SKM-1 treated with dmso at 0.1 percent for 144 hours (cell line): ENCODE data around the gene SPATA31D4.
"Not testable (repeated sequence)": the region's sequence is repeated elsewhere in the genome, so short reads cannot be mapped to it uniquely, and the experiment has no call there.

Experiments used
- DNase-seq: peaks from one replicate; lab custom pipeline; 2025; ENCODE audit not compliant: unreplicated experiment; lab: John Stamatoyannopoulos, UW

Gene SPATA31D4

DNA sequence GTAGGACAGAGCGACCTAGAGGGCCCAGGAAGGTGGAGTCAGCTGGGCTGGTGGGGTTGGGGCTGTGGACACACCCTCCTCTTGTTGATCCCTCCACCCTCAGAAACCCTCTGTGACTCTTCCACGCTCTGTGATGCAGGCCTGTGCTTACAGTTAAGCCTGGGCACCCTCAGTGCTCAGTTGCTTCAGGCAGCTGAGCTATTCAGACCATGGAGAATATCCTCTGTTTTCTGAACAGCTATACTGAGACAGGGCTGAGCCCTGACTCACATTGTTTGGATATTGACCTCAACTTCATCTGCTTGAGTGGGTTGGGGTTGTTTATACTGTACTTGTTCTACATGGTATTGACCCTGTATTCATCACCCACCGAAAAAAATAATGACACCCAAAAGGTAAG is at the start of gene SPATA31D4:
Gene SPATA31D4 (plus strand): TSS at position 124 of the 400 bp plus-strand sequence. CDS start 86 bp downstream, at position 210.
- not testable (repeated sequence) for DNase-seq

DNA sequence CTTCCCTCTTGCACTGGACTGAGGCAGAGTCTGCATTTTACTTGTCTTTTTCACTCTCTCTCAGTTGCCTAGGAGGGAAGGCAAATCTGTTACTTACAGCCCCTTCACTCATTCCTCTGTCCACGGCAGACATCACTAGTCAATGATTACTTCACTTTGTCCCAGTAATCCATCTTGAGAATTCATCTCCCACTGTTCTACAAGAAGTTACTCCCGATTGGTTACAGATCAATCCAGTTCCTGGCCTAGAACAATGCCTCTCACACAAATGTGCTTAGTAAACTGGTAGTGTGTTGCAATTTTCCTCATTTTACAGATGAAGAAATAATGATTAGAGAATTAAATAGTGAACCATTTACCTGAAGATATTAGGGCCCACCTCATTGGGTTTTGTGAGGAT is 49.7 kb upstream of the SPATA31D4 start:
- no peak for DNase-seq

DNA sequence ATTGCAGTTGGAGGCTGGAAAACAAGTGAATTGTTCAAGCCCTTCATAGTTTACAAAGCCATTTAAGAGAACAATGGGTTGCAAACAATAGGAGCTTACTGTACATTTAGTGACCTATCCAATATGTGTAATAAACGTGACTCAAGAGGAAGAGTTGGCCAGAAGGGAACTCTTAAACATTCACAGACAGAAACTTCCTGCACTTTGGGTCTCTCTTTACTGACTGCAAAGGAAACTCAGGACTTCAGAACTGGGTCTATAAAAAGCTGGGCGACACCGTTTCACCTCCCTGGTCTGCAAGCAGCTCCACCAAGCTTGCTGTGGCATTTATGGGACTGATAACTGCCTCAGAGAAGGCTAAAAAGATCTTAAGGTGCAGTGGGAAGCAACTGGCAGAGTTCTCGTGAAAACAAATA is 48.7 kb upstream of the SPATA31D4 start:
- no peak for DNase-seq

DNA sequence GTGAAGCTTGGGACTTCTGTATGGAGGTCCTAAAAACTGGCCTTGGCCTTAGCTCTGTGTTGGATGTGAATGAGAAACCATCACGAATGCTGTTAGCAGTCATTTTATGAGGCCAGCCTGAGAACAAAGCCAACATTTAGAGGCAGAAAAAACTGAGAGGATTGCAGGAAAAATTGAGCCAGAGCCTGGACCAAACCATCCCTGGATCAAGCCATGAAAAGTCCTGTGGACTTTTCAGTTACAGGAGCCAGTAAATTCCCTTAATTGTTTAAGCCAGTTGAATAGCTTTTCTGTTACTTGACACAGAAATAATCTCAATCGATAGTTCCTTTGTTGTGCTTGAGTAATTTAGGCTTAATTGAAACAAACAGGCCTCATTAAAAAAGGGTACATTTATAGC is 42.6 kb upstream of the SPATA31D4 start:
- DNase-seq = no peak

DNA sequence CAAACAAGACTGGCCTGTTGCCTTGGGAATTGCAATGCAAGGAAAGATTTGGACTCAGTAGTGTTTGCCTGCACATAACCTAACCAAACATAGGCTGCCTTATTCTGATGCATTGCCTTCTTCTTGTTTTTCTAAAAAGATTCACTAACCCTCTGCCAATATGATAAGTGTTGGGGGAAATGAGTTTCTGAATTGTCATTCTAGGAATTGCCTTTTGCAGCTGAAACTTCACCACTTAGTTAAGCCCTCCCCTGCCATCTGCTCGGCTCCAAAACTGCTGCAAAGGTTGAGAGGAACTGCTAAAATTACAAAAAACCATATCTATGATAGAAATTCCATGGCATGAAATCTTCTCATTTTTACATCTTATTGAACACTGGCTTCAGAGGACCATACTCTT is 41.6 kb upstream of the SPATA31D4 start:
- no peak for DNase-seq

DNA sequence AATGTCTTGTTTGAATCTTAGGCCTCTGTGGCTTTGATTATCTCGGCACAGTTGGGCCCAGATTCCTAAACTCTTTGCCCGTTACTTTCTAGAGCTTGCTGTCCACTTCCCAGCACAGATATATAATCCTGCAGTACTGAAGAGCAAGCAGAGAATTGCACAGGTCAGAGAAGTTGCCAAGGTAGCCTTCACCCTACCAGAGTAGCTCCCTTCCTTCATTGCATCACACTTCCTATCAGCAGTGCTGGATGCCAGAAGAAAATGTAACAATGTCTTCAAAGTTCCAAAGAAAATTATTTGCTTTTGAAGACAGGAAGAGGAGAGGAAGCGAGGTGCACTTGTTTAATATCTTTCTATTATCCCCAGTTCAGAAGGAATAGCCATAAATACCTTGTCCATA is 38.1 kb upstream of the SPATA31D4 start:
- no peak for DNase-seq

DNA sequence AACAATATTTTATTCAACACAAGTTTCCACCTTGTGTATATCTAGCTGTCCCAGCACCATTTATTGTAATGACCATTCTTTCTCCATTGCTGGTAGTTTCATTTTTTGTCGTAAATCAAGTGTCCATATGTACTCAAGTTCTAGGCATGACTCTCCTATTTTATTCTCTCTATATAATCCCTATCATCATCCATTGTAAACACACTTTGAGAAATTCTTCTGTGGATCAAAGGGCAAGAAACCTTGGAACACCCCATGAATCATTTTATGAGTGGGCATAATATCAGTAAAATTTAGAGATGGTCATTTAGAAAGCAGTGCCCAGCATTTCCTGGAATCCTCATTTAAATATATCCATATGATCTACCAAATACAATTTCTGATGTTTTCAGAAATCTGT is 35.8 kb upstream of the SPATA31D4 start:
- DNase-seq = no peak

DNA sequence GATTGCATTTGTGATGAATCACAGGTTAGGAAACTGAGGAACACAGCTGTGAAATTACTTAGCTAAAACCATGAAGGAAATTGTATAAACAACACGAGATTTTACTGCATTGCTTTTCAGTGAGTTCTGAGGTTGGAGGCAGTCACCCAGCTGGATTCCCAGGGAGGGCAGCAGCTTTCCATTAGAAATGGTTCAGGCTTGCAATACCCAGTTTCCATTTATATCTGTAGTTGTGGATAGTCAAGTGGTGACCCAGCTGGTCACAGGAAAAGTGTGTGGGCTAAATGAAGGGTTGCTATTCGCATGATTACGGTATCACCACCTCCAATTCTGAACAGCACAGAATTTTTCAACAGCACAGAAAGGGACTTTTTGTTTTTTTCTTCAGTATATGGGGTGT is 34.3 kb upstream of the SPATA31D4 start:
- no peak for DNase-seq

DNA sequence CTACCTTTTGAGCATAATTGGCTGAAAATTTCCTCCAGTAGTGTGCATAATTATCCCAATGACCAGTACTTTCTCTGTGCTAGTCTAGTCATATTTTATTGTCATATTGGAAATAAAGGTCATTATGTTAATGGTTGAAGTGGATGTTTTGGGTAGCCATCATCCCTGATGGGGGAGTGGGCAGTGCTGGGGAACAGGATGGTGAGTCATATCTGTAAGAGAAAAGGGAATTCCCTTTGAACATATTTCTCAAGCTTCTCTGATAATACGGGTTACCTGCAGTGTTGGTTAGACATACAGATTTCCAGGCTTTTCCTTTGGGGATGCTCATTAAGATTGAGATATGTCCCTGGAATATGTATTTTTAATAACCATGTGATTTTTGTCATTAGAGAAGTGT is 33.3 kb upstream of the SPATA31D4 start:
- DNase-seq = no peak

DNA sequence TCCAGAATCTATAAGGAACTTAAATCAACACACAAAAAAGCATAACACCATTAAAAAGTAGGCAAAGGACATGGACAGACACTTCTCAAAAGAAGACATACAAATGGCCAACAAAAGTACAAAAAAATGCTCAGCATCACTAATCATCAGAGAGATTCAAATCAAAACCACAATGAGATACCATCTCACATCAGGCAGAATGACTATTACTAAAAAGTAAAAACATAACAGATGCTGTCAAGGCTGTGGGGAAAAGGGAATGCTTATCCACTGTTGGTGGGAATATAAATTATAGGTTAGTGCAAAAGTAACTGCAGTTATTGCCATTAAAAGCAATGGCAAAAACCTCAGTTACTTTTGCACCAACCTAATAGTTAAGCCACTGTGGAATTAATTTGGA is 32.2 kb upstream of the SPATA31D4 start:
- no peak for DNase-seq

DNA sequence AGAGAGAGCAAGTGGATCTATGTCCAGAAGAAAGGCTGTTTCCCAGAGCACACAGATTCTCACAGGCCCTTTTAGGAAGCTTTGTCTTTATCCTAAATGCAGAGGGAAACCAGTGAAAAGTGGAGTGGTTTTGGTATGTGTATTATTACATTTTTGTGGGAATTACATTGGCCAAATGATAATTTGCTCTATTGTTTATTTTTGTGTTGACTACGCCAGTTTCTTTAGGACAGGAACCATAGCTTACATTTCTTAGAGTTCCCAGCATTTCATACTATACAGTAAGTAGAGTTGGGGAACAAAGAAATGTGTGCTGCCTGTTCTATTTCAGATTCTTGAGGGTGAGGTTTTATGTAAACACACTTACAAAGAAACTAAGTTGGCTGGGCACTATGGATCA is 29.4 kb upstream of the SPATA31D4 start:
- no peak for DNase-seq

DNA sequence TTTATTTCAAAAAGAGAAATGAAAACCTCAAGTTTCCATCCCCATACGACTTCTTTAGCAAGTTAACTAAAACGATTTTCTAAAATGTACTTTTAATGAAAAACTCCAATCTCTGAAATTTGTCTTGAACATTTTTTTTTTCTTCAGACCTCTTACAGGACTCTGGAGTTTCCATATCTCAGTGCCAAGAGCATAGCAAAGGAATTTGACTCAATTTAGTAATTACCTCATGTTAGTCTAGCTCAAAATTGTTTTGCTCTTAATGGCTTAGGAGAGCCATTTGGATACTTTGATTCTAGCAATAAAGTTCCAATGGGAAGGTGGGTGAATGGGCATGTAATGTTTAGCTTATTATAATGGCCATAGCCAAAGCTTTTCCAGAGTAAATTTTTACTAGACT is 26.0 kb upstream of the SPATA31D4 start:
- DNase-seq = no peak

DNA sequence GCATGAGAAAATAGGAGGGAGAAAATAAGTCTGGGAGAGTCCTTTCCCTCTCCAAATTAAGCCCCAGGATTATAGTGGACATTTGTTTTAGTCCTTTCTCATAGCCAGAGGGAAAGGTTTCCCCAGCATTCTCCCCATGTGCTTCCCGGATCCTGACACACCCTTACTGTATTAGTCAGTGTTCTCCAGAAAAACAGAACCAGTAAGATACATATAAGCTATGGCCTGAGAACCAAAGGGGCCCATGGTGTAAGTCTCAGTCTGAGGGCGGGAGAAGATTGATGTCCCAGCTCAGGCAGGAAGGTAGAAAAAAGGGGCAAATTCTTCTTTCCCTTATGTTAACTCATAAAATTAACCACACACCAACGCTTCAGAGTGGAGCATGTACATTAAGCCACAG is 25.6 kb upstream of the SPATA31D4 start:
- no peak for DNase-seq

DNA sequence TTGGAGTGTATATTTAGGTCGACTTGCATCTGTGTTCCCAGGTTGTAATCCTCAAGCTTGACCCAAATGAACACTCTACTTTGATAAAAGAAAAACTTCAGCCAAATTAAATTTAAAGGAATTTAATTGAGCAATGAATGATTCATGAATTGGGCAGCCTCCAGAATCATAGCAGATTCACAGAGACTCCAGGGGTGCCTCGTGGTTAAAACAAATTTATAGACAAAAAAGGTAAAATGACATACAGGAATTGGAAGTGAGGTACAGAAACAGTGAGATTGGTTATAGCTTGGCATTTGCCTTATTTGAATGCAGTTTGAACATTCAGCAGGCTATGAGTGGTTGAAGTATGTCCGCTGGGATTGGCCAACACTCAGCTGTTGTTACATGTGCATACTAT is 21.6 kb upstream of the SPATA31D4 start:
- DNase-seq = no peak

DNA sequence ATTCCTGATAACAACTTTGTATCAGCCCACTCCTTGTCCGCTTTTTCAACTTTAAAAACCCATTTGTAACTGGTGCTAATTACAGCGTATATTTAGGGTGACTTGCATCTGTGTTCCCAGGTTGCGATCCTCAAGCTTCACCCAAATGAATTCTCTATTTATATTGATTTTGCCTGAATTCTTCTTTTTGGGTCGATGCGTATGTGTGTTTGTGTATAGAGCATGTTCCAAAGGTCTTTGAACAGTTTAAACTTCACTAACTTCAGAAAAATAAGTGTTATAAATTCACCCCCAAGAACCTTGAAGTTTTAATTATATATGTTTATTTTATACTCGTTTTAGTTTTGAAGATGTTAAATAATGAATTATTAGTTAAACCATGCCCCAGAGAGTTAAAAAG is 16.1 kb upstream of the SPATA31D4 start:
- no peak for DNase-seq

DNA sequence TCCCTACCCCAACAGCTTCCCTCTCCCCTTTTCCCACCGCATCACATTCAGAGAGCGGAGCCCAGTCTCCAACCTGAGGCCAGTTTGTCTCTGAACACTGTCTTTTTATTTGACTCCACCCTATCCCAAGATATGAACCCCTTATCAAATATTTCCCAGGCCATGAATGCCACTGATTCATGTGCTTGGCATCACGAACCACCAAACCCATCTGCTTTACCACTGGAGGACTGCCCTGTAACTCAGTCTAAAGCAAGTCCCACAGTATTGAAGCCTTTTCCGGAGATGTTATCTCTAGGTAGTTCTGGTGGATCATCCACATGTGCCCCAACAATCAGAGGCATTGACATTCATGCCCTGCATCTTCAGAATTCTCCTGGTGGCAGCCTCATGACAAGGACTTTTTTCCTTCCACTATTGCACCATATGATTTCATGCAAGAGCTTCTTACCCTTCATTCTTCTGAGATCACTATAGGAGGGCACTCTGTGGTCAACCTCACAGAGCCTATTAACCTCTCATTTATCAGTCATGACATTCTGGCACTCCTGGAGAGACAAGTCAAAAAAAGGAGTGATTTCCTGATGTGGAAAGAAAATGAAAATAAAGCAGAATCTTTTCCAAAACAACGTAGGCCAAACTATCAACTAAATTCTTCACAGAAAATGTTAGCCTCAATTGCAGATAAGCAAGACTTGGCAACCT is 12.3 kb upstream of the SPATA31D4 start:
- no peak for DNase-seq

DNA sequence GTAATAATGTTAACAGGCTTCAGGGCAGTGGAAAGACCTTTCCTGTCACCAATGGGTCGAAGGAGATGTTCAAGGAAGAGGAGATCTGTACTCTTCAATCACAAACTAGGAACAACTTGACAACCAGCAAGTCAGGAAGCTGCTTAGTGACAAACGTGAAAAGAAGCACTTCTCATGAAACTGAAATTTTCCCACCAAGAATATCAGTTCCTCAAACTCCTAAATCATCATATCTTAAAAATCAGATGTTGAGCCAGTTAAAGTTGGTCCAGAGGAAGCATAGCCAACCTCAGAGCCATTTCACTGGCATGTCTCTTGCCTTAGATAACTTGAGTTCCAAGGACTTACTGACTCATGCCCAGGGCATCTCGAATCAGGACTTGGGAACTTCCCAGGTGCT is 9.7 kb upstream of the SPATA31D4 start:
- not testable (repeated sequence) for DNase-seq

DNA sequence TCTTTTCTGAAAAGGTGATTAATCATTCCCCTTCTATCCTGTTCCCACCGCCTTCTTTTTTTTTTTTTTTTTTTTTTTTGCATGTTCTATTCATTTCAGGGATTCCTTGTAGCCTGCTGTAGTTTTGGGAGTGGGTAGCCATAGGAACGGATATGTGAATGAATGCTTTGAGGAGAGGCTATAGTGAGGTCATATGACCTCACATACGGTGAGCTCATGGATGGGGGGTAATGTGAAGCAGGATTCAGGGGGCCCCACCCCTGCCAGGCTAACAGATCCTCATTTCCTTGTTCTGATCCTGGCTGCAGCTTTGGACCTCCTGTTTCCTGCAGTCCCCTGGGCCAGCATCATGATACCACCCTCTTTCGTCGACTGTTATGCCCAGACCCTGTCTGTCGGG is 1.9 kb downstream of the SPATA31D4 start:
- DNase-seq = not testable (repeated sequence)

DNA sequence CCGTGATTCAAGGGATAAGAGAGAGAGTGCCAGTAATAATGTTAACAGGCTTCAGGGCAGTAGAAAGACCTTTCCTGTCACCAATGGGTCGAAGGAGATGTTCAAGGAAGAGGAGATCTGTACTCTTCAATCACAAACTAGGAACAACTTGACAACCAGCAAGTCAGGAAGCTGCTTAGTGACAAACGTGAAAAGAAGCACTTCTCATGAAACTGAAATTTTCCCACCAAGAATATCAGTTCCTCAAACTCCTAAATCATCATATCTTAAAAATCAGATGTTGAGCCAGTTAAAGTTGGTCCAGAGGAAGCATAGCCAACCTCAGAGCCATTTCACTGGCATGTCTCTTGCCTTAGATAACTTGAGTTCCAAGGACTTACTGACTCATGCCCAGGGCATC is 5.3 kb downstream of the SPATA31D4 start:
- not testable (repeated sequence) for DNase-seq

DNA sequence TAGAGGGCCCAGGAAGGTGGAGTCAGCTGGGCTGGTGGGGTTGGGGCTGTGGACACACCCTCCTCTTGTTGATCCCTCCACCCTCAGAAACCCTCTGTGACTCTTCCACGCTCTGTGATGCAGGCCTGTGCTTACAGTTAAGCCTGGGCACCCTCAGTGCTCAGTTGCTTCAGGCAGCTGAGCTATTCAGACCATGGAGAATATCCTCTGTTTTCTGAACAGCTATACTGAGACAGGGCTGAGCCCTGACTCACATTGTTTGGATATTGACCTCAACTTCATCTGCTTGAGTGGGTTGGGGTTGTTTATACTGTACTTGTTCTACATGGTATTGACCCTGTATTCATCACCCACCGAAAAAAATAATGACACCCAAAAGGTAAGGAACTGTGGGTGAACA is 15.2 kb downstream of the SPATA31D4 start, which contains the start of gene SPATA31D3:
Gene SPATA31D3 (plus strand): TSS at position 108 of the 400 bp plus-strand sequence. CDS start 86 bp downstream, at position 194.
- not testable (repeated sequence) for DNase-seq

DNA sequence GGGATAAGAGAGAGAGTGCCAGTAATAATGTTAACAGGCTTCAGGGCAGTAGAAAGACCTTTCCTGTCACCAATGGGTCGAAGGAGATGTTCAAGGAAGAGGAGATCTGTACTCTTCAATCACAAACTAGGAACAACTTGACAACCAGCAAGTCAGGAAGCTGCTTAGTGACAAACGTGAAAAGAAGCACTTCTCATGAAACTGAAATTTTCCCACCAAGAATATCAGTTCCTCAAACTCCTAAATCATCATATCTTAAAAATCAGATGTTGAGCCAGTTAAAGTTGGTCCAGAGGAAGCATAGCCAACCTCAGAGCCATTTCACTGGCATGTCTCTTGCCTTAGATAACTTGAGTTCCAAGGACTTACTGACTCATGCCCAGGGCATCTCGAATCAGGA is 20.4 kb downstream of the SPATA31D4 start:
- DNase-seq = not testable (repeated sequence)

DNA sequence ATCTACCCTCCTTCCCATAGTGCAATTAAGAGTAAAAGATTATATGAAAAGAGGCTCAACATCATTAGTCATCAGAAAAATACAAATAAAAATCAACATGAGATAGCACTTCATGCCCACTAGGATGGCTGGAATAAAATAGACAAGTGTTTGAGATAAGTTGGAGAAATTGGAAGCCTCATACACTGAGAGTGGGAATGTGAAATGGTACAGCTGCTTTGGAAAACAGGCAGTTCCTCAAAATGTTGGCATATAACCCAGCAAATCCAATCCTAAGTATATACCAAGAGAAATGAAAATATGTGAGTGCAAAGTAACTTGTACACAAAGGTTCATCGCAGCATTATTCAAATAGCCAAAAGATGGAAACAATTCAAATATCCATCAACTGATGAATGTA is 24.9 kb downstream of the SPATA31D4 start:
- no peak for DNase-seq

DNA sequence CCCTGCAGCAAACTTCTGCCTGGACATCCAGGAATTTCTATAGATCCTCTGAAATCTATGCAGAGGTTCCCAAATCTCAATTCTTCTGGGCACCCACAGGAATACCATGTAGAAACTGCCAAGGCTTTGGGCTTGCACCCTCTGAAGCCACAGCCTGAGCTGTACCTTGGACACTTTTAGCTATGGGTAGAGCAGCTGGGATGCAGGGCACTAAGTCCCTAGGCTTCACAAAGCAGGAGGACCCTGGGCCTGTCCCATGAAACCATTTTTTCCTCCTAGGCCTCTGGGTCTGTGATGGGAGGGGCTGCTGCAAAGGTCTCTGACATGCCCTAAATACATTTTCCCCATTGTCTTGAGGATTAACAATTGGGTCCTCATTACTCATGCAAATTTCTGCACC is 27.4 kb downstream of the SPATA31D4 start:
- DNase-seq = no peak
